HG02623 (cell line): ENCODE data around the gene SULT2B1.

ENCODE experiments used
- ATAC-seq: cut with Tn5 transposase; IDR thresholded peaks from one replicate; pipeline ENCODE4 v1.9.1; 2021; ENCODE audit warnings: moderate library complexity; ENCODE audit not compliant: unreplicated experiment

SULT2B1 gene

GRCh38 chr19:48598996-48599700 is 47.2 kb downstream of the SULT2B1 start:
- ATAC-seq = no peak

GRCh38 chr19:48600679-48601417 is 48.9 kb downstream of the SULT2B1 start:
- no peak for ATAC-seq

GRCh38 chr19:48603001-48603400 is 51.0 kb downstream of the SULT2B1 start:
- no peak for ATAC-seq

GRCh38 chr19:48603449-48603848 is 51.5 kb downstream of the SULT2B1 start:
- ATAC-seq = no peak

GRCh38 chr19:48603850-48604249 is 51.9 kb downstream of the SULT2B1 start:
- no peak for ATAC-seq

- ATAC-seq = no peak
Measured at GRCh38 chr19:48606463-48607358, 54.7 kb downstream of the SULT2B1 start, which contains the start of gene SPACA4. Gene SPACA4, plus strand, starts transcription at chr19:48606742. Its CDS starts 237 bp downstream, at chr19:48606979.

GRCh38 chr19:48607359-48607755 is 55.4 kb downstream of the SULT2B1 start:
- ATAC-seq = no peak

GRCh38 chr19:48608798-48609263 is 56.9 kb downstream of the SULT2B1 start:
- ATAC-seq = no peak

GRCh38 chr19:48609571-48610108 is 57.7 kb downstream of the SULT2B1 start:
- no peak for ATAC-seq

- no peak for ATAC-seq
Measured at GRCh38 chr19:48611872-48612271, 59.9 kb downstream of the SULT2B1 start.

- no peak for ATAC-seq
Measured at GRCh38 chr19:48613024-48613851, 61.3 kb downstream of the SULT2B1 start.

GRCh38 chr19:48613852-48614435 is 62.0 kb downstream of the SULT2B1 start:
- no peak for ATAC-seq

- ATAC-seq = no peak
Measured at GRCh38 chr19:48614436-48615230, 62.7 kb downstream of the SULT2B1 start, which contains the start of gene FAM83E. Gene FAM83E, minus strand, starts transcription at chr19:48615076. Its CDS starts 1,704 bp downstream, at chr19:48613372.

GRCh38 chr19:48615231-48616040 is 63.5 kb downstream of the SULT2B1 start:
- no peak for ATAC-seq

- no peak for ATAC-seq
Measured at GRCh38 chr19:48616041-48616436, 64.1 kb downstream of the SULT2B1 start.

- no peak for ATAC-seq
Measured at GRCh38 chr19:48616491-48617056, 64.6 kb downstream of the SULT2B1 start.

GRCh38 chr19:48617146-48617937 is 65.4 kb downstream of the SULT2B1 start:
- ATAC-seq = no peak
